Measurements from ENCODE around the gene SH2D1B.

The SH2D1B gene

DNA sequence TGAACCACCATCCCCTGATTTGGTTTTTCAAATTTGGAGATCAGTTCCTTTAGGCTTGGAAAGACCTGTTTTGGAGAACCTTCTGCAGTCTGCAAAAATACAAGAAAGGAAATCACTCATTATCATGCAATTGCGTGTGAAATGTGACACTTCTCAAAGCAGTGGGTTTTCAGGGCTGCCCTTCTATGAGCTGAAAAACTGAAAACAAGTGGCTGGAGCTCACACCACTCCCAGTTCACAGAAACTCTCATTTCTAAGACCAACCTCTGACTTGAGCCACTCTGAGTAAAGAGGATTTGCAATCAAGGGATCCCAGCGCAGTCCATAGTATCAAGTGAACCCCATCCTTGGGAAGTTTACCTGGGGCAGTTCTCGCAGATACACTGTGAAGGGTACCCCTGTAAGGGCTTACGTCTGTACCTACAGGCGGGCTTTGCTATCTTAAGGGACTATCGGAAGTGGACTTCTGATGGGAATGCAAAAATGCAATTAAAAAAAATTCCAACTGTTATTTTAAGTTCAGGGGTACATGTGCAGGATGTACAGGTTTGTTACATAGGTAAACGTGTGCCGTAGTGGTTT, 12.8 kb downstream of the SH2D1B start:
- no peak for DNase-seq (ENCODE audit: low read depth)

DNA sequence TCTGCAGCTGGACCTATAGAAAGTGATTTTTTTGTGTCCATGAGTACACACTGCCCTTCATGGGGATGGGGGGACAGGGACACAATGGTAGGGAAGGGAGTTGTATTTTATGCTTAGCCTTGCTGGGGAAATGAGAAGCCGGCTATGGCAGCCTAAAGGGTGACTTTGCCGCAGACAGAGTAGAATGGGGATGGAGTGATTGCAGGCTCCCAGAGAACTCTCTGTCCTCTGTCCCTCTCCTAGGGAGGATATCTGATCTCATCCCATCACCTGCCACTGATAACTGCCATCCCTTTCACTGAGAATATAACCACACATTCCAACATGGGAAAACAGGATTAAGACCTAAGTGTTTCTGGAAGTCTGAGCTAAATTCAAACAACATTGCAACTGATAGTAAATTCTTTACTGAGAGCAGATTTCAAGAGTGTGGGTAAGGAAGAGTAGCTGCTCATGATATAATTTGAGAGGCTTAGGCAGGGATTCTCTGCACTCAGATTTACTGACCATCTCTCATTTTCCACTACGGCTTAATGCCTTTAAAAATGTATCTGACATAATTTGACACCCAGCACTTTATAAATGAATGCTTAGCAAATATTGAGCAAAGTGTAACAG, 13.9 kb downstream of the SH2D1B start:
- DNase-seq (ENCODE audit: low read depth): no peak

- no peak for DNase-seq (ENCODE audit: low read depth)
Observed at GRCh38 chr1:162397039-162397448, 14.9 kb downstream of the SH2D1B start.

GRCh38 chr1:162396201-162396906, 15.6 kb downstream of the SH2D1B start:
- no peak for DNase-seq (ENCODE audit: low read depth)

GRCh38 chr1:162391790-162392563, 20.0 kb downstream of the SH2D1B start:
- no peak for DNase-seq (ENCODE audit: low read depth)

- no peak for DNase-seq (ENCODE audit: low read depth)
Observed at GRCh38 chr1:162390396-162391185, 21.3 kb downstream of the SH2D1B start.

DNA sequence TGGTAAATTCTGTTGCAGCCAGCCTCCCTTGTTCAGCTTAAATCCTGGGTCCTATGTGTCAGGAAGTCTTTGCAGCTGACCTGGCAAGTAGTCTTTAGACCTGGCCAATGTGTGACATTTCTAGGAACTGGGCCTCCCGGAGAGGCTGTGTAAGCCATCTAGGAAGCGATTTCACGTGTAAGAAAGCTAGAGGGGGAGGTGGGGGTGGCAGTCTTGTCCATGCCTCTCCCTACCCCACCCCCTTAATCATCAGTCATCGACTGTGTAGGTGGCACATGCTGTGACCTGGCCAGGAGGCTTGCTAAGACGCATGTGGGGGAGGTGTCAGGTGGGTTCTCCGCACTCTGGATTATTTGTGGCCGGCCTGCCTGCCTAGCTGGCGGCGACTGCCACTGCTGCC, 22.0 kb downstream of the SH2D1B start:
- no peak for DNase-seq (ENCODE audit: low read depth)

GRCh38 chr1:162389021-162389818, 22.7 kb downstream of the SH2D1B start:
- no peak for DNase-seq (ENCODE audit: low read depth)

DNA sequence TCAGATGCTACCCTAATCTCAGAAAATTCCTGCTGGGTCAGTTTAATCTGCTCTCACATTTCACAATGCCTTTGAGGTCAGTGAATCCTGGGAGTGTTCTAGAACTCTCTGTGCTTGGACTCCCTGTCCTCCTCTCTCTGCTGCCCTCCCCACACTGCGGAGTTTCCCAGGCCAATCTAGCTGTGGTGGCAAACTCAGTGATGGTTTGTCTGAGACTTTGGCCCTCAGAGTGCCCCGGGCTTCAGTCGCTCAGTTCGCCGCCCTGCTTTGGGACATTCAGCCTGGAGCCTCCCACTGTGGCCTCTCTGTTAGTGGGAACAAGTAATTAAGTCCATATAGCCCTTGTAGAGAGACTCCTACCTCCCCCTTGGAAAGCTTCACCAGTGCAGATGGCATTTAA, 23.3 kb downstream of the SH2D1B start:
- DNase-seq (ENCODE audit: low read depth): no peak

- DNase-seq (ENCODE audit: low read depth): no peak
Observed at GRCh38 chr1:162388083-162388594, 23.8 kb downstream of the SH2D1B start.

- no peak for DNase-seq (ENCODE audit: low read depth)
Observed at GRCh38 chr1:162387226-162388082, 24.5 kb downstream of the SH2D1B start.

DNA sequence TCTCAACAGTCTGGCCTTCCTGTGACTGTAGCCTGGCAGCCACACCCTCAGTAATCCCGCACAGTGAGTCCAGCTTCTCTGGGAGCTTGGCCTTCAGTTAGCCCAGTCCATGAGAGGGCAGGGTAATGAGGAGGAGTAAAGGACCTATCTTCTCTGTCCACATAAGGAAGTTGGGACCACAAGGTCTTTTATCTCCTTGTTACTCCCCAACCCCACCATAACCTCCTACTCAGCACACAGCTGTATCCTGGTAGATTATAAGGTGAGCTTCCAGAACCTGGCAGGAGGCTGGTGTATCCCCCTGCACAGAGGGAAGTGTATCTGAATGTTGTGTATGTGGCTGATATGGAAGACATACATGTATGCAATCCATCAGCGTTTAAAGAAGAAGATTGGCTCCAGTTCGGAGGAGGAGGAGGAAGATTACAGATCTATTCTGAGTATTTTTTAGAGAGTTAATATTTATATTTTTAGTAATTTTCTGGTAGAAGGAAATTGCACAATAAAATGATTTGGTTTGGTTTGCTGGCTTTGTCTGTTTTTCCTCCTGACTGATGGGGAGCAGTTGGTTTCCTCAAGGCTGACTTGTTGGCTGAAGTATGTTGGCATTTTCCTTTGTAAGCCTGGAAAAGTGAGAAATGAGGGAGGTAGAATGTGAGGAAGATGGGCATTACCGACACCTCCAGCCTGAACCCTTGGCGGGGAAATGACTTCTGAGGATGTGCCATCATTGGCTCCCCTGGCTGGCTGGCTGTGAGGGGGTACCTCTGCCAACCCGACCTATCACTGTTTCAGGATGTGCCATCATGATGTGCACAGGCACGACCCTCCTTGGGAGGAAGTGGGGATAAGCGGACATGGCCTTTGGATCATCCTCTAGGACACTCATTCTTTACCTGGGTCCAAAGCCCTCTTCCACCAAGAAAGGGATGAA, 25.4 kb downstream of the SH2D1B start:
- no peak for DNase-seq (ENCODE audit: low read depth)

GRCh38 chr1:162385702-162386101, 26.2 kb downstream of the SH2D1B start:
- no peak for DNase-seq (ENCODE audit: low read depth)

- no peak for DNase-seq (ENCODE audit: low read depth)
Observed at GRCh38 chr1:162385280-162385623, 26.7 kb downstream of the SH2D1B start.

- DNase-seq (ENCODE audit: low read depth): no peak
Observed at GRCh38 chr1:162384601-162385279, 27.2 kb downstream of the SH2D1B start.

GRCh38 chr1:162384116-162384515, 27.8 kb downstream of the SH2D1B start:
- no peak for DNase-seq (ENCODE audit: low read depth)

GRCh38 chr1:162383516-162383915, 28.4 kb downstream of the SH2D1B start:
- DNase-seq (ENCODE audit: low read depth): no peak

- DNase-seq (ENCODE audit: low read depth): no peak
Observed at GRCh38 chr1:162383091-162383490, 28.8 kb downstream of the SH2D1B start.

All from non-pigmented ciliary epithelial cell (primary cell).